HG03097 (cell line): Measurements from ENCODE around the gene TSR3.

Source experiments
- ATAC-seq: cut with Tn5 transposase; IDR thresholded peaks from one replicate; pipeline ENCODE4 v1.9.1; 2021; ENCODE audit not compliant: unreplicated experiment, low FRiP score

The TSR3 gene

GRCh38 chr16:1311738-1312466 is 39.8 kb downstream of the TSR3 start:
- no peak for ATAC-seq

- no peak for ATAC-seq
Observed at GRCh38 chr16:1311212-1311737, 40.4 kb downstream of the TSR3 start.

- no peak for ATAC-seq
Observed at GRCh38 chr16:1310832-1311200, 40.9 kb downstream of the TSR3 start.

- ATAC-seq = peak; percentile 27
Observed at GRCh38 chr16:1309888-1310831, 41.5 kb downstream of the TSR3 start.

GRCh38 chr16:1308977-1309885 is 42.4 kb downstream of the TSR3 start, which contains the start of gene UBE2I:
Gene UBE2I (plus strand): TSS chr16:1309636. CDS start chr16:1314031, 4,395 bp downstream.
- ATAC-seq = peak; percentile 60

GRCh38 chr16:1308036-1308976 is 43.4 kb downstream of the TSR3 start:
- peak; percentile 10 for ATAC-seq

GRCh38 chr16:1306334-1306733 is 45.3 kb downstream of the TSR3 start:
- no peak for ATAC-seq

GRCh38 chr16:1305823-1306222 is 45.9 kb downstream of the TSR3 start:
- ATAC-seq = no peak

- ATAC-seq = no peak
Observed at GRCh38 chr16:1301562-1301961, 50.1 kb downstream of the TSR3 start.

- no peak for ATAC-seq
Observed at GRCh38 chr16:1300664-1301476, 50.8 kb downstream of the TSR3 start.

GRCh38 chr16:1299868-1300203 is 51.8 kb downstream of the TSR3 start:
- ATAC-seq = no peak
